ENCODE measurements around the gene CALML3.
"Not testable (repeated sequence)": the region's sequence is repeated elsewhere in the genome, so short reads cannot be mapped to it uniquely, and the experiment has no call there.

The CALML3 gene

GRCh38 chr10:5559022-5559421 lies 34.3 kb downstream of the CALML3 start:
- FAIRE-seq, result not testable (repeated sequence)

GRCh38 chr10:5559642-5560141 lies 34.9 kb downstream of the CALML3 start:
- FAIRE-seq, result no peak

GRCh38 chr10:5560142-5560816 lies 35.5 kb downstream of the CALML3 start:
- no peak for FAIRE-seq

- FAIRE-seq, result no peak
Measured at GRCh38 chr10:5560817-5561703, 36.3 kb downstream of the CALML3 start.

- no peak for FAIRE-seq
Measured at GRCh38 chr10:5561704-5562645, 37.2 kb downstream of the CALML3 start.

- FAIRE-seq, result no peak
Measured at GRCh38 chr10:5563321-5563961, 38.7 kb downstream of the CALML3 start.

GRCh38 chr10:5563991-5564536 lies 39.3 kb downstream of the CALML3 start:
- FAIRE-seq, result no peak

GRCh38 chr10:5564537-5565204 lies 39.9 kb downstream of the CALML3 start:
- no peak for FAIRE-seq

GRCh38 chr10:5565205-5565545 lies 40.4 kb downstream of the CALML3 start:
- FAIRE-seq, result no peak

- no peak for FAIRE-seq
Measured at GRCh38 chr10:5565671-5566581, 41.2 kb downstream of the CALML3 start.

GRCh38 chr10:5566614-5567013 lies 41.9 kb downstream of the CALML3 start:
- FAIRE-seq, result no peak

- FAIRE-seq, result no peak
Measured at GRCh38 chr10:5567477-5567876, 42.7 kb downstream of the CALML3 start.

- no peak for FAIRE-seq
Measured at GRCh38 chr10:5568984-5569383, 44.2 kb downstream of the CALML3 start.

- no peak for FAIRE-seq
Measured at GRCh38 chr10:5569568-5569967, 44.8 kb downstream of the CALML3 start.

GRCh38 chr10:5570007-5570655 lies 45.4 kb downstream of the CALML3 start:
- FAIRE-seq, result no peak

GRCh38 chr10:5570979-5571810 lies 46.4 kb downstream of the CALML3 start:
- no peak for FAIRE-seq

GRCh38 chr10:5571826-5572225 lies 47.1 kb downstream of the CALML3 start:
- no peak for FAIRE-seq

GRCh38 chr10:5573319-5573950 lies 48.7 kb downstream of the CALML3 start:
- FAIRE-seq, result no peak

Measured in islet of Langerhans (tissue), 1 donor.